ENCODE measurements around the gene LIG3.

DNA sequence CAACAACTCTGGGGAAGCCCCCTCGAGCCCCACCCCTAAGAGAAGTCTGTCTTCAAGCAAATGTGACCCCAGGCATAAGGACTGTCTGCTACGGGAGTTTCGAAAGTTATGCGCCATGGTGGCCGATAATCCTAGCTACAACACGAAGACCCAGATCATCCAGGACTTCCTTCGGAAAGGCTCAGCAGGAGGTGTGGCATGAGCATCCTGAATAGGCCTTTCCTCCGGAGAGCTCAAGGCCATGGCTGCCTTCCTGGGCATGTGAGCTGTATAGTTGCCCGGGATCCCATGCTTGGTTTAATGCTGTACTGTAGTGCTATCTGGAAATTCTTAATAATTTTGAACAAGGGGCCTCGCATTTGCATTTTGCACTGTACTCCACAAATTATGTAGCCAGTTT is 9.2 kb downstream of the LIG3 start:
- TF ChIP-seq, protein P1, sequence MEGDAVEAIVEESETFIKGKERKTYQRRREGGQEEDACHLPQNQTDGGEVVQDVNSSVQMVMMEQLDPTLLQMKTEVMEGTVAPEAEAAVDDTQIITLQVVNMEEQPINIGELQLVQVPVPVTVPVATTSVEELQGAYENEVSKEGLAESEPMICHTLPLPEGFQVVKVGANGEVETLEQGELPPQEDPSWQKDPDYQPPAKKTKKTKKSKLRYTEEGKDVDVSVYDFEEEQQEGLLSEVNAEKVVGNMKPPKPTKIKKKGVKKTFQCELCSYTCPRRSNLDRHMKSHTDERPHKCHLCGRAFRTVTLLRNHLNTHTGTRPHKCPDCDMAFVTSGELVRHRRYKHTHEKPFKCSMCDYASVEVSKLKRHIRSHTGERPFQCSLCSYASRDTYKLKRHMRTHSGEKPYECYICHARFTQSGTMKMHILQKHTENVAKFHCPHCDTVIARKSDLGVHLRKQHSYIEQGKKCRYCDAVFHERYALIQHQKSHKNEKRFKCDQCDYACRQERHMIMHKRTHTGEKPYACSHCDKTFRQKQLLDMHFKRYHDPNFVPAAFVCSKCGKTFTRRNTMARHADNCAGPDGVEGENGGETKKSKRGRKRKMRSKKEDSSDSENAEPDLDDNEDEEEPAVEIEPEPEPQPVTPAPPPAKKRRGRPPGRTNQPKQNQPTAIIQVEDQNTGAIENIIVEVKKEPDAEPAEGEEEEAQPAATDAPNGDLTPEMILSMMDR (conservative IDR thresholded peaks at IDR 0.05), result no peak
- no peak for TF ChIP-seq EZH2 (IDR thresholded peaks at IDR 0.05; ENCODE audit: low read depth)
